GM13976 (cell line): Measurements from ENCODE around the gene PTPRM.

Source experiments
- DNase-seq: peaks from one replicate; pipeline ENCODE4 v3.0.0; 2012; ENCODE audit warnings: low spot score
- CTCF ChIP-seq: IDR thresholded peaks from 2 replicates; pipeline ENCODE4 v1.5.1; 2012; ENCODE audit warnings: borderline replicate concordance, mild to moderate bottlenecking; ENCODE audit not compliant: insufficient read depth; ENCODE audit errors: extremely low read depth, missing control alignments, control extremely low read depth
- in situ Hi-C: fragments of 300-500 bp; cut with MboI; formaldehyde crosslinking; loops from one replicate; pipeline ENCODE4 v1.12.0; 2022; ENCODE audit warnings: low sequenced_read_pairs, mixed read lengths, inconsistent platforms; ENCODE audit not compliant: unreplicated experiment

The PTPRM gene

DNA sequence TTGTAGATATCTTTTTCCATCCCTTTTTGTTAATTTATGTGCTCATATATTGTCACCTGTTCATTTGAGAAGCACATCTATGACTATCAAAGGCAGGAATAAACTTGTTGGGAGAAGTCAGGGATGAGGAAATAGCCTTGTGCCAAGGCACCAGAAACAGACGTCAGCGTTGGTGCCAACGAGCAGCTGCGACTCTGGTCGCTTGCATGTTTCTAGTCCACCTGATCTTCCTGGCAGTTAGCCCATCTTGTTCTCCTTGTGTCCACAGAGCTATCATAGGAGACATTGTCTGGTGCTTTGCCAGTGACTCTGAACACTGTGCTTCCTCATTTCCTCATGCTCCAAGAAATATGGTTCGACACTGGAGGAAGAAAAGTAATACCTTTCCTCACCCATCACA is 374.4 kb downstream of the PTPRM start:
- DNase-seq = no peak
- in situ Hi-C loops = no loop called here

GRCh38 chr18:7945882-7946281 is 378.8 kb downstream of the PTPRM start:
- no peak for DNase-seq
- TF ChIP-seq CTCF = no peak
- in situ Hi-C loops = no loop called here

More for the DNA sequence above, 374.4 kb downstream of the PTPRM start:
- TF ChIP-seq CTCF = no peak

GRCh38 chr18:7946734-7947377 is 379.7 kb downstream of the PTPRM start:
- in situ Hi-C loops = no loop called here
- no peak for TF ChIP-seq CTCF
- DNase-seq = no peak

DNA sequence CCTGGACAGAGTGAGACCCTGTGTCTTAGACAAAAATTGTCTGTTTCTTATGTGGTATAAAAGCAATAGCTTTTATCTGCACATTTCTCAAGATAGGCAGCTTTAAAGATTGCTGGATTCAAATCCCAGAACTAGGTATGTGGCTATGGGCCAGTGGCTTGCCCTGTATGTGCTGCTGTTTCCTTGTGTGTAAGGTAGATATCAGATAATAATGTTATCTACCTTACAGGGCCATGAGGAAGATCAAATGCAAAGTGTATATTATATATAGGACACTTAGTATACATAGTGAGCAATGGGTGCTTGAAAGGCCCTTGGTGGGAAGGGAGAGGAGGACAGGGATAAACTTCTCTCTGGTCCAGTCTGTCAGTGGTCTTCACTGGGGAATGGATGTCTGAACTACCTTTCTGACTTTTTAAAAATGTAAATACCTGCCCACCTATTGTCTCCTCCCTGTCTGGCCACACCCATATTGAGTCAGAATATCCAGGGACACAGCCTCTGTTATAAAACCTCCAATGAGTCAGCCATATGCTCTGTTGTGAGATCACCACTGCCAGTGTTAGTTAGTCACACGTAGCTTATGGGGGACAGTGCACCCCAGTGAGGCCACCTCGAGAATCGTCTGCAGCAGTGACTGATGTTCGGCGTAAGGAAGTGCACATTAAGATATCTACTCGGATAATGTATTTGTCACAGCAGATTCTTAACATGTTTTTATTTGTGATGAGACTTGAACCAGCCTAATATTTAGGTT is 383.4 kb downstream of the PTPRM start:
- TF ChIP-seq CTCF = no peak
- no peak for DNase-seq
- in situ Hi-C loops = no loop called here

DNA sequence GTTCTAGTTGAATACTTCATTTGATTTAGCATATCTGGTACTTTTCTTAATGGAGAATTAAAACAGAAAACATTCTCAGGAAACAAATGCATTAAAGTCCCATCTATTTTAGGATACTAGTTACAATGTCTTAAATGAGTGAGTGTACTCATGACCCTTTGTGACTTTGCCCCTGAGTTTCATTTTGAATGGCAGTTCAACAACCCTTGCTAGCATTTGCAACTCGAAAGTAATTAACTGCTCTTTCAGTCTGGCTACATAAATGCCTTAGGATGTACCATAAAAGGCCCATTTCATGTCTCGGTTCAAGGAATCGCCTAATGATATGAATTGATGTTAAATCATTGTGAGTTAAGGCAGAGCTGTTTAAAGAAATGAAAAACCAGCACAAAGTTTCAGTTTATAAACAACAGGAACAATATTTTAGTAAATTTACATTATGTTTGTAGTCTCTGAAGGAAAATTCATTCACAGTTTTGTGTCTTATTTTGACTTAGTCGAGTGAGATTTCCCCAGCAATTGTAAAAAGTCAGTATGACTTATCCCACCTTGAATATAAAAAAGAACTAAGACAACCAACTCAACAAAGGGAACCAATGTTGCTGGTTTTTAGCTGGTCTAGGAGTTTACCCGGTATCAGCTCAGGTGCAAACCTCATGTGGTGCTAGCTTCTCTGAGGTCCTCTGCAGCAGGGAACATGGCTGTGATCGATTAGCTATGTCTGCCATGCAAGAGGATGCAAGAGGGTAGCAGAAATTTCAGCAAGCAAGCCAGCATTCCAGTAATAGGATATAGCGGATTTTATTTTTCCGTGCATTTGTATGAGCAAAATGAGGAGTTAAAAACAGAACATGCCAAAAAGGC is 386.2 kb downstream of the PTPRM start:
- TF ChIP-seq CTCF = no peak
- in situ Hi-C loops = no loop called here
- DNase-seq = no peak

- TF ChIP-seq CTCF = no peak
- in situ Hi-C loops = no loop called here
- no peak for DNase-seq
Measured at GRCh38 chr18:7954238-7954637, 387.1 kb downstream of the PTPRM start.
